Measurements from ENCODE around the gene ARHGEF6.
"Not testable (repeated sequence)": the region's sequence is repeated elsewhere in the genome, so short reads cannot be mapped to it uniquely, and the experiment has no call there.

ARHGEF6 gene

GRCh38 chrX:136784231-136784630, 3.5 kb upstream of the ARHGEF6 start:
- no peak for DNase-seq (ENCODE audit: low read depth in 1 of 2, low spot score in 1 of 2)

- no peak for DNase-seq (ENCODE audit: low read depth in 1 of 2, low spot score in 1 of 2)
These were observed 2.4 kb upstream of the ARHGEF6 start for GRCh38 chrX:136783159-136783558.

- DNase-seq (ENCODE audit: low read depth in 1 of 2, low spot score in 1 of 2): no peak
These were observed 557 bp upstream of the ARHGEF6 start for GRCh38 chrX:136781180-136781797.

GRCh38 chrX:136780241-136780640, 491 bp downstream of the ARHGEF6 start:
- DNase-seq (ENCODE audit: low read depth in 1 of 2, low spot score in 1 of 2): no peak

- no peak for DNase-seq (ENCODE audit: low read depth in 1 of 2, low spot score in 1 of 2)
These were observed 1.4 kb downstream of the ARHGEF6 start for GRCh38 chrX:136779346-136779781.

- no peak for DNase-seq (ENCODE audit: low read depth in 1 of 2, low spot score in 1 of 2)
These were observed 1.8 kb downstream of the ARHGEF6 start for GRCh38 chrX:136778916-136779315.

- no peak for DNase-seq (ENCODE audit: low read depth in 1 of 2, low spot score in 1 of 2)
These were observed 2.7 kb downstream of the ARHGEF6 start for GRCh38 chrX:136778020-136778419.

GRCh38 chrX:136773648-136774047, 7.1 kb downstream of the ARHGEF6 start:
- no peak for DNase-seq (ENCODE audit: low read depth in 1 of 2, low spot score in 1 of 2)

- not testable (repeated sequence) for DNase-seq (ENCODE audit: low read depth in 1 of 2, low spot score in 1 of 2)
These were observed 8.9 kb downstream of the ARHGEF6 start for GRCh38 chrX:136771869-136772268.

- DNase-seq (ENCODE audit: low read depth in 1 of 2, low spot score in 1 of 2): no peak
These were observed 12.2 kb downstream of the ARHGEF6 start for GRCh38 chrX:136768469-136769084.

- DNase-seq (ENCODE audit: low read depth in 1 of 2, low spot score in 1 of 2): no peak
These were observed 13.4 kb downstream of the ARHGEF6 start for GRCh38 chrX:136767104-136767941.

GRCh38 chrX:136766785-136767103, 14.0 kb downstream of the ARHGEF6 start:
- no peak for DNase-seq (ENCODE audit: low read depth in 1 of 2, low spot score in 1 of 2)

- no peak for DNase-seq (ENCODE audit: low read depth in 1 of 2, low spot score in 1 of 2)
These were observed 14.8 kb downstream of the ARHGEF6 start for GRCh38 chrX:136765821-136766356.

- no peak for DNase-seq (ENCODE audit: low read depth in 1 of 2, low spot score in 1 of 2)
These were observed 16.5 kb downstream of the ARHGEF6 start for GRCh38 chrX:136764206-136764605.

- DNase-seq (ENCODE audit: low read depth in 1 of 2, low spot score in 1 of 2): no peak
These were observed 17.8 kb downstream of the ARHGEF6 start for GRCh38 chrX:136762820-136763452.

- no peak for DNase-seq (ENCODE audit: low read depth in 1 of 2, low spot score in 1 of 2)
These were observed 19.3 kb downstream of the ARHGEF6 start for GRCh38 chrX:136761421-136761820.

- DNase-seq (ENCODE audit: low read depth in 1 of 2, low spot score in 1 of 2): no peak
These were observed 20.8 kb downstream of the ARHGEF6 start for GRCh38 chrX:136759968-136760367.

GRCh38 chrX:136755411-136755810, 25.3 kb downstream of the ARHGEF6 start:
- DNase-seq (ENCODE audit: low read depth in 1 of 2, low spot score in 1 of 2): no peak

GRCh38 chrX:136754651-136755050, 26.1 kb downstream of the ARHGEF6 start:
- DNase-seq (ENCODE audit: low read depth in 1 of 2, low spot score in 1 of 2): no peak

- no peak for DNase-seq (ENCODE audit: low read depth in 1 of 2, low spot score in 1 of 2)
These were observed 27.9 kb downstream of the ARHGEF6 start for GRCh38 chrX:136752796-136753195.

- DNase-seq (ENCODE audit: low read depth in 1 of 2, low spot score in 1 of 2): no peak
These were observed 28.4 kb downstream of the ARHGEF6 start for GRCh38 chrX:136752346-136752745.

- no peak for DNase-seq (ENCODE audit: low read depth in 1 of 2, low spot score in 1 of 2)
These were observed 30.4 kb downstream of the ARHGEF6 start for GRCh38 chrX:136750364-136750763.
